Measurements from ENCODE around the gene CTAGE4.
"Not testable (repeated sequence)": the region's sequence is repeated elsewhere in the genome, so short reads cannot be mapped to it uniquely, and the experiment has no call there.

CTAGE4 gene

GRCh38 chr7:144218581-144218980, 35.3 kb downstream of the CTAGE4 start:
- H3K36me3 ChIP-seq (ENCODE audit: insufficient read depth, low read length); H3K9ac ChIP-seq (ENCODE audit: low read length); H3K27me3 ChIP-seq (ENCODE audit: control insufficient read depth in 1 of 2, insufficient read depth in 2 of 2, low read length in 2 of 2); H3K27ac ChIP-seq (ENCODE audit: low read depth, low read length); H3K9me3 ChIP-seq (ENCODE audit: low read length); H3K4me3 ChIP-seq (ENCODE audit: low read depth in 1 of 2, low read length in 2 of 2); H3K4me1 ChIP-seq (ENCODE audit: insufficient read depth, low read length): not testable (repeated sequence)

DNA sequence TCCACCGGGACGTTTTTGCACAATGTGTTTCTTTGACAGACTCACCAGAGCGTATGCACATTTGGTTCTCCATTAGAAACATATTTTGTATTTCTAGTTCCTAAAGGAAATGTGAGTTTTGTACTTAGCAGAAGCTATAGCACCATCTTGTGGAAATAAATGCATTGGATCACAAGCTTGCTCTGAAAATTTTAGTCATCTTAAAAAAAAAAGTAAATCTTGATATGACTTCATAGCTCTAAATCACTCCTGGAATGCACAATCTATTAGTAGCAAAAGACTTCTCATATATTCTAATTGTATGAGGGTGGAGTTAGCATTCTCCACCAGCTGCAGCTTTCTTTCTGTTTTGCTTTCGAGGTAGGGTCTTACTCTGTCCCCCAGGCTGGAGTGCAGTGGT, 35.9 kb downstream of the CTAGE4 start:
- H3K27ac ChIP-seq (ENCODE audit: low read depth, low read length); H3K4me1 ChIP-seq (ENCODE audit: insufficient read depth, low read length); H3K9ac ChIP-seq (ENCODE audit: low read length); H3K9me3 ChIP-seq (ENCODE audit: low read length); H3K4me3 ChIP-seq (ENCODE audit: low read depth in 1 of 2, low read length in 2 of 2); H3K36me3 ChIP-seq (ENCODE audit: insufficient read depth, low read length); H3K27me3 ChIP-seq (ENCODE audit: control insufficient read depth in 1 of 2, insufficient read depth in 2 of 2, low read length in 2 of 2): not testable (repeated sequence)

DNA sequence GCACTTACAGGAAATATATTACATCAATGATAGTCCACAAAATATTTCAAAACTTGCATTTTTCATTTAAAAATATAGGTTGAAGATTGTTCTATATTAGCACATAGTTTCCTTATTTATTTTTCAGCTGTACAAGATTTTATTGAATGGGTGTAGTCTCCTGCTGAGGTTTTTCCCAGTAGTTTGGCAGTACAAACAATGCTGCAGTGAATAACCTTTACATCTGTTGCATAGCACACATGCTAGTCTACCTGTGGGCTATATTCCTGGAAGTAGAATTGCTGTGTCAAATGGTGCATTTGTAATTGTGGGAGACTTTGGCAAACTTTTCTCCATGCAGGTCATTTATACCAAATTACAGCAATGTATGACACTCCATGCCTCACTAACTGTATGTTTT, 37.3 kb downstream of the CTAGE4 start:
- H3K9ac ChIP-seq (ENCODE audit: low read length); H3K9me3 ChIP-seq (ENCODE audit: low read length); H3K4me3 ChIP-seq (ENCODE audit: low read depth in 1 of 2, low read length in 2 of 2); H3K27me3 ChIP-seq (ENCODE audit: control insufficient read depth in 1 of 2, insufficient read depth in 2 of 2, low read length in 2 of 2); H3K36me3 ChIP-seq (ENCODE audit: insufficient read depth, low read length); H3K27ac ChIP-seq (ENCODE audit: low read depth, low read length); H3K4me1 ChIP-seq (ENCODE audit: insufficient read depth, low read length): not testable (repeated sequence)

GRCh38 chr7:144223675-144224074, 40.4 kb downstream of the CTAGE4 start:
- not testable (repeated sequence) for H3K4me3 ChIP-seq (ENCODE audit: low read depth in 1 of 2, low read length in 2 of 2); H3K9ac ChIP-seq (ENCODE audit: low read length); H3K27me3 ChIP-seq (ENCODE audit: control insufficient read depth in 1 of 2, insufficient read depth in 2 of 2, low read length in 2 of 2); H3K9me3 ChIP-seq (ENCODE audit: low read length); H3K27ac ChIP-seq (ENCODE audit: low read depth, low read length); H3K36me3 ChIP-seq (ENCODE audit: insufficient read depth, low read length); H3K4me1 ChIP-seq (ENCODE audit: insufficient read depth, low read length)

DNA sequence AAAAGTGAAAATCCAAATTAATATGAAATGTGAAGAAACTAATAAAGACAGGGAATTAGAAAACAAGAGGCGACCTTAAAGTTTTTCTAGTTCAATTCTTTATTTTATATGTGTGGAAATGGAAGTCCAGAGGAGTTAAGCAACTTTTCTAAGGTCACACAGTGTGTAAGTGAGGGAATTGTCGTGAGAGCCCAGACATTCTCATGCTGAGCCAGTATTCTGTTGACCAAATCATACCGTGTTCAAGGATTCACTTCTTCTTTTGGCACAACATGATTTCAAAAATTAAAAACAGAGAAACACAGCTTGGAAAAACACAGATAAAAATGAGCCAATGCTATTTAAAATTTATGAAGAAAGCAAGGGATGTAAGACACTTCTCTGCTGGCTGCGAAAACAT, 43.6 kb downstream of the CTAGE4 start:
- not testable (repeated sequence) for H3K27me3 ChIP-seq (ENCODE audit: control insufficient read depth in 1 of 2, insufficient read depth in 2 of 2, low read length in 2 of 2); H3K36me3 ChIP-seq (ENCODE audit: insufficient read depth, low read length); H3K4me3 ChIP-seq (ENCODE audit: low read depth in 1 of 2, low read length in 2 of 2); H3K9me3 ChIP-seq (ENCODE audit: low read length); H3K9ac ChIP-seq (ENCODE audit: low read length); H3K4me1 ChIP-seq (ENCODE audit: insufficient read depth, low read length); H3K27ac ChIP-seq (ENCODE audit: low read depth, low read length)

- H3K4me3 ChIP-seq (ENCODE audit: low read depth in 1 of 2, low read length in 2 of 2); H3K9me3 ChIP-seq (ENCODE audit: low read length); H3K27ac ChIP-seq (ENCODE audit: low read depth, low read length); H3K27me3 ChIP-seq (ENCODE audit: control insufficient read depth in 1 of 2, insufficient read depth in 2 of 2, low read length in 2 of 2); H3K36me3 ChIP-seq (ENCODE audit: insufficient read depth, low read length); H3K4me1 ChIP-seq (ENCODE audit: insufficient read depth, low read length); H3K9ac ChIP-seq (ENCODE audit: low read length): not testable (repeated sequence)
Measured at GRCh38 chr7:144228810-144229209, 45.5 kb downstream of the CTAGE4 start.

DNA sequence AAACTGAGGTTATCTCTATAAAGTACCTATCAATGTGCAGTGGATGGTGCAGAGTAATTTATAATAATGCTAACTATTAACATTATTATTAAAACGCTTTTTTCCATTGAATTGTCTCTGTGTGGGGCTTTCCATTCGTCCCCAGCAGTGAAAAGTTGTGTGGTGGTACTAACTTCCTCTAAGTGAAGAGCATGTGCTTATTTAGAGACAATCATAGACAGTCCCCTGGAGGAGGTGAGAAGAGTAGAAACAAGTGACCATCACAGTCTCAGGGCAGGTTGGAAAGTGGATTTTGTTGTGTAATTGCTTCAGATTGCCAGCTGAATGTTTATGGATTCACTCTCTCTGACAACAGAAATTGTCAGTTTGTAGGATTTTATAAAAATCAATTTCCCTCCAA, 47.8 kb downstream of the CTAGE4 start:
- H3K27ac ChIP-seq (ENCODE audit: low read depth, low read length); H3K4me1 ChIP-seq (ENCODE audit: insufficient read depth, low read length); H3K4me3 ChIP-seq (ENCODE audit: low read depth in 1 of 2, low read length in 2 of 2); H3K9ac ChIP-seq (ENCODE audit: low read length); H3K36me3 ChIP-seq (ENCODE audit: insufficient read depth, low read length); H3K9me3 ChIP-seq (ENCODE audit: low read length); H3K27me3 ChIP-seq (ENCODE audit: control insufficient read depth in 1 of 2, insufficient read depth in 2 of 2, low read length in 2 of 2): not testable (repeated sequence)

DNA sequence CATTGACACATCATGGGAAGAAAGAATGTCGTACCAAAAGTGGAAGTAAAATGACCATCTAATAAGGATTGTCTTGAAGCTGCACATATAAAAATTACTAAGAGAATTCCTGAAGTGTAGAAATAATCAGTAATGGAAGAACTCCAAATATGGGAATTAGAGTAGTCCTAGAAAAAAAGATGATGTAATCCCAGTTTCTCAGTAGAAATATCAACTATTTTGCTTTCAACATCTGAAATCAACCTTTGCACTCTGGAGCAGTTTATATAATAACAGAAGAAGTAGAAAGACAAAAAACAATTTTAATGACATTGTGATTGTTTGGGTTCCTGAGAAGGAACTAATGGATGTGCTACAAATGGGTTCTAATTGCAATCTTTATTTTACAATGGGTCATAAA, 49.8 kb downstream of the CTAGE4 start:
- H3K4me3 ChIP-seq (ENCODE audit: low read depth in 1 of 2, low read length in 2 of 2); H3K9me3 ChIP-seq (ENCODE audit: low read length); H3K36me3 ChIP-seq (ENCODE audit: insufficient read depth, low read length); H3K27ac ChIP-seq (ENCODE audit: low read depth, low read length); H3K9ac ChIP-seq (ENCODE audit: low read length); H3K27me3 ChIP-seq (ENCODE audit: control insufficient read depth in 1 of 2, insufficient read depth in 2 of 2, low read length in 2 of 2); H3K4me1 ChIP-seq (ENCODE audit: insufficient read depth, low read length): not testable (repeated sequence)
